Suprapubic skin (tissue), 4 donors: Measurements from ENCODE around the gene YY1AP1.

Experiments
- CTCF ChIP-seq, 2 donors: fragments of 200-600 bp in 1 of 2; fragments of 450-650 bp in 1 of 2; sonication (generic) in 1 of 2; IDR thresholded peaks; one replicate each; pipeline ENCODE4 v1.5.1; 2016 to 2019; ENCODE audit warnings: antibody characterized with exemption in 2 of 2, mild to moderate bottlenecking in 1 of 2, moderate library complexity in 1 of 2
- EP300 ChIP-seq: sonication (generic); formaldehyde crosslinking; IDR thresholded peaks from one replicate; pipeline ENCODE4 v1.6.1; 2017; ENCODE audit warnings: antibody characterized with exemption
- POLR2A ChIP-seq, 2 donors: fragments of 450-650 bp; IDR thresholded peaks; one replicate each; pipeline ENCODE4 v1.6.1; 2017; ENCODE audit warnings: antibody characterized with exemption in 2 of 2, mild to moderate bottlenecking in 2 of 2, moderate library complexity in 2 of 2
- POLR2AphosphoS5 ChIP-seq, 3 donors: sonication (generic); formaldehyde crosslinking; IDR thresholded peaks; one replicate each; pipeline ENCODE4 v1.6.1; 2017; ENCODE audit warnings: antibody characterized with exemption in 3 of 3

- no peak for TF ChIP-seq POLR2AphosphoS5 (IDR thresholded peaks at IDR 0.05)
- TF ChIP-seq CTCF (IDR thresholded peaks at IDR 0.05), result no peak
- no peak for TF ChIP-seq EP300
- no peak for TF ChIP-seq POLR2A (IDR thresholded peaks at IDR 0.05)
Measured at GRCh38 chr1:155715777-155716176, 27.2 kb upstream of the YY1AP1 start.
